Cardiac fibroblast (primary cell): ENCODE results near the gene CCDC186.

Source experiments
- DNase-seq, 2 donors: peaks; one replicate each; pipeline versions ENCODE4 v3.0.0 to v3.0.0-alpha.2; 2010; ENCODE audit warnings: low read depth in 2 of 2
- H3K4me3 ChIP-seq, 2 donors: replicated peaks in 1 of 2; 1 replicate in 1 of 2; 2 replicates in 1 of 2; pipeline ENCODE4 v1.5.1; 2011; ENCODE audit warnings: low read depth in 2 of 2, low read length in 2 of 2, mild to moderate bottlenecking in 2 of 2, moderate library complexity in 1 of 2
- CTCF ChIP-seq: IDR thresholded peaks from one replicate; pipeline ENCODE4 v1.5.1; 2011; ENCODE audit warnings: low read depth, mild to moderate bottlenecking, low read length, inconsistent platforms

The CCDC186 gene

GRCh38 chr10:114207349-114207748 lies 33.3 kb upstream of the CCDC186 start:
- DNase-seq, result no peak
- no peak overlapping the region for H3K4me3 ChIP-seq
- TF ChIP-seq CTCF, result no peak

- no peak overlapping the region for H3K4me3 ChIP-seq
- DNase-seq, result no peak
- TF ChIP-seq CTCF, result no peak
Observed at GRCh38 chr10:114206902-114207301, 32.9 kb upstream of the CCDC186 start.

- no peak for DNase-seq
- TF ChIP-seq CTCF, result no peak
- no peak overlapping the region for H3K4me3 ChIP-seq
Observed at GRCh38 chr10:114202812-114203211, 28.8 kb upstream of the CCDC186 start.

- DNase-seq, result no peak
- H3K4me3 ChIP-seq, result no peak overlapping the region
- no peak for TF ChIP-seq CTCF
Observed at GRCh38 chr10:114199239-114199638, 25.2 kb upstream of the CCDC186 start.

GRCh38 chr10:114195079-114195478 lies 21.1 kb upstream of the CCDC186 start:
- no peak overlapping the region for H3K4me3 ChIP-seq
- no peak for DNase-seq
- no peak for TF ChIP-seq CTCF

- no peak for DNase-seq
- H3K4me3 ChIP-seq, result no peak overlapping the region
- TF ChIP-seq CTCF, result no peak
Observed at GRCh38 chr10:114189700-114190099, 15.7 kb upstream of the CCDC186 start.

- DNase-seq, result no peak
- no peak overlapping the region for H3K4me3 ChIP-seq
Observed at GRCh38 chr10:114188900-114189299, 14.9 kb upstream of the CCDC186 start.

More at GRCh38 chr10:114188900-114189299, 14.9 kb upstream of the CCDC186 start:
- no peak for TF ChIP-seq CTCF
